ENCODE results near the gene MAPK13.

The MAPK13 gene

GRCh38 chr6:36149476-36149875, 19.2 kb downstream of the MAPK13 start:
- no peak for DNase-seq (ENCODE audit: low read depth in 2 of 2)

- DNase-seq (ENCODE audit: low read depth in 2 of 2) = no peak
Observed at GRCh38 chr6:36150283-36150682, 20.0 kb downstream of the MAPK13 start.

- no peak for DNase-seq (ENCODE audit: low read depth in 2 of 2)
Observed at GRCh38 chr6:36154286-36154685, 24.0 kb downstream of the MAPK13 start.

- no peak for DNase-seq (ENCODE audit: low read depth in 2 of 2)
Observed at GRCh38 chr6:36155662-36156061, 25.3 kb downstream of the MAPK13 start.

GRCh38 chr6:36160147-36160760, 29.9 kb downstream of the MAPK13 start:
- no peak for DNase-seq (ENCODE audit: low read depth in 2 of 2)

- no peak for DNase-seq (ENCODE audit: low read depth in 2 of 2)
Observed at GRCh38 chr6:36169023-36170007, 39.0 kb downstream of the MAPK13 start.

- no peak for DNase-seq (ENCODE audit: low read depth in 2 of 2)
Observed at GRCh38 chr6:36170704-36171103, 40.4 kb downstream of the MAPK13 start.

GRCh38 chr6:36171573-36171972, 41.3 kb downstream of the MAPK13 start:
- DNase-seq (ENCODE audit: low read depth in 2 of 2) = no peak

GRCh38 chr6:36177166-36177565, 46.9 kb downstream of the MAPK13 start:
- no peak for DNase-seq (ENCODE audit: low read depth in 2 of 2)

GRCh38 chr6:36178544-36178943, 48.2 kb downstream of the MAPK13 start:
- DNase-seq (ENCODE audit: low read depth in 2 of 2) = no peak

GRCh38 chr6:36180126-36180525, 49.8 kb downstream of the MAPK13 start:
- DNase-seq (ENCODE audit: low read depth in 2 of 2) = no peak

- no peak for DNase-seq (ENCODE audit: low read depth in 2 of 2)
Observed at GRCh38 chr6:36184311-36184710, 54.0 kb downstream of the MAPK13 start.

GRCh38 chr6:36186199-36186598, 55.9 kb downstream of the MAPK13 start:
- DNase-seq (ENCODE audit: low read depth in 2 of 2) = no peak

GRCh38 chr6:36187446-36187845, 57.1 kb downstream of the MAPK13 start:
- no peak for DNase-seq (ENCODE audit: low read depth in 2 of 2)

All from stimulated activated CD4-positive, alpha-beta T cell treated with anti-CD3 and anti-CD28 coated beads, Interleukin-12 subunit alpha, Interleukin-12 subunit beta, amount 100 ng/mL, for 24 hours (primary cell).